Measurements from ENCODE around the gene NRP1. TPM values are rescaled to one million over a fixed set of nuclear protein-coding genes. Genes with fewer than 3 reads are reported as not detected.

The NRP1 gene
- total RNA-seq, 1 donor from 2014 or later: 122 TPM

DNA sequence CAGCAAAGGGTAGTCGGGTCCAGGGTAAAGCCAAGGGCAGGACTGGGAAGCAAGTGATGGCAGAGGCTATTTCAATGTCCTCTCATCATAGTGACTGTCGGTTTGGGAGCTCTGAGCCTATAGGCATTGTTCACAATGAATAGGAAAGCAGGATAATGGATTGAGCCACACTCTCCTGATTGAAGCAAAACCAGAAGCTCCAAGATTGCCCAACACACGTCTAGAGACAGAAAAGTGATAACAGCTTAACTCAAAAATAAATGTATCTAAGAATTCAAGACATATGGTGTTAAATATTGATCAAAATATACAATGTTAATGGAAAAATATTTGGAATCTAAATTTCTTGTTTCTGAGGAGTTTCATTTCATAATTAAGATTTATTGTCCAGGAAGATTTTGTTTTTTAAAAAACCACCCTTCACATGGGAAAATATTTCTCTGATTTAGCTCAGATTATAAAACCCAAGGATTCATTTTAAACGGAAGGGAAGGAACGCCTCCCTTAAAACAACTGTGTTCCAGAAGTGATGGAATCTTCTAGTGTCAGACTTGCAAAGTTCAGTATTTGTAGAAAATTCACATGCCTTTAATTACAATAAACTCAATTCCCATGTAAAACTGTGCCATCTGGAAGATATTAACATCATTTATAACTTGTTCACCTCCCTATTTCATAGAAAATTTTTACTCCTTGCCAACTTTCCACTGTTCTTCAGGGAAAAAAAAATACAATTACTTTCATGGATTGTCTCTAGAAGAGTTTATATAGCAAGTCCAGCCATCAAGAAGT is 54.5 kb downstream of the NRP1 start:
- no peaks in the 10 kb centered on the region for H3K27me3 ChIP-seq
- no peak overlapping the region for H3K4me3 ChIP-seq
- intact Hi-C loops (cut with DNase I): no loop called here
- no peaks in the 10 kb centered on the region for H3K9me3 ChIP-seq
- no peak for DNase-seq (ENCODE audit: low spot score in 2 of 2)
- H3K27ac ChIP-seq: peak overlapping the region in 1 of 2 donors; percentile 55
- H3K36me3 ChIP-seq: no peaks in the 10 kb centered on the region
- no peak for TF ChIP-seq CTCF (IDR thresholded peaks at IDR 0.05)
- H3K4me1 ChIP-seq: peaks cover 0 to 19% of the 10 kb centered on the region in 2 donors

DNA sequence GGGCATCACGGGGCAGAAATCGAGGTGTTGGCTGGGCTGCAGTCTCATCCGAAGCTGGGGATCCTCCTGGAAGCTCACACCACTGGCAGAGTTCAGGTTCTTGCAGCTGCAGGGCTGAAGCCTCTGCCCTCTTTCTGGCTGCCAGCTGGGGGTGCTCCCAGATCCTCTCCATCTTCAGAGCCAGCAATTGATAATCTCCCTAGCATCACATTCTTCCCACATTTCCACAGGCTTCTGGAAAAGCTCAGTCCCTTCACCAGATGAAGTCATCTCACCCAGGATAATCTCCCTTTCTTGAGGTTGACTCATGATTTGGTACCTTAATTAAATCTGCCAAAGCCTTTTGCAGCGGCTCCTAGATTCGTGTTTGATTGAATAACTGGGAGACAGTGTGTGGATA is 55.2 kb downstream of the NRP1 start:
- Histone ChIP-seq H3K27me3 (no peaks in the 10 kb centered on the region), H3K4me3 (no peak overlapping the region), H3K36me3 (no peaks in the 10 kb centered on the region), H3K9me3 (no peaks in the 10 kb centered on the region), H3K27ac (peak overlapping the region in 1 of 2 donors; percentile 55), H3K4me1 (peaks cover 0 to 18% of the 10 kb centered on the region in 2 donors)
- TF ChIP-seq CTCF (IDR thresholded peaks at IDR 0.05): no peak
- intact Hi-C loops (cut with DNase I): no loop called here
- no peak for DNase-seq (ENCODE audit: low spot score in 2 of 2)

DNA sequence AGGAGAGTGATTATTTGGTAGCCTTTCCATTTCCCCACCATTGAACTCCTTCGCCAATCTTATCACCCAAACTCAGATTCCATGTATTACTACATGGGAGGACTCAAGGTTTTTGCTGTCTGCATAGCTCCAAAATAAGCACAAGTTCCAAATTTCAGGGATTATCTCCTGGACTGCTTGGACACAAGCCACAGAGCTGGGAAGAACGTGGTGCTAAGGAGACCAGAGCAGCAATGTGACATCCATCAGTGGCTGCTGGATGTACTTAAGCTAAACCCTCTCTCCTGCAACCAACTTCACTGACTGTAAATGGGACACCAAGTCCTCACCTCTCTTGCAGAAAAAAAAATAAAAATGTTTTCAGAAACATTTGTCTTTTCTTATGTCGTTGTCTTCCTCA is 56.3 kb downstream of the NRP1 start:
- no peaks in the 10 kb centered on the region for H3K27me3 ChIP-seq
- peaks cover 0 to 22% of the 10 kb centered on the region in 2 donors for H3K4me1 ChIP-seq
- no peak for DNase-seq (ENCODE audit: low spot score in 2 of 2)
- no peak overlapping the region for H3K27ac ChIP-seq
- no peak overlapping the region for H3K4me3 ChIP-seq
- H3K36me3 ChIP-seq: no peaks in the 10 kb centered on the region
- no peaks in the 10 kb centered on the region for H3K9me3 ChIP-seq
- no peak for TF ChIP-seq CTCF (IDR thresholded peaks at IDR 0.05)
- intact Hi-C loops (cut with DNase I): no loop called here

DNA sequence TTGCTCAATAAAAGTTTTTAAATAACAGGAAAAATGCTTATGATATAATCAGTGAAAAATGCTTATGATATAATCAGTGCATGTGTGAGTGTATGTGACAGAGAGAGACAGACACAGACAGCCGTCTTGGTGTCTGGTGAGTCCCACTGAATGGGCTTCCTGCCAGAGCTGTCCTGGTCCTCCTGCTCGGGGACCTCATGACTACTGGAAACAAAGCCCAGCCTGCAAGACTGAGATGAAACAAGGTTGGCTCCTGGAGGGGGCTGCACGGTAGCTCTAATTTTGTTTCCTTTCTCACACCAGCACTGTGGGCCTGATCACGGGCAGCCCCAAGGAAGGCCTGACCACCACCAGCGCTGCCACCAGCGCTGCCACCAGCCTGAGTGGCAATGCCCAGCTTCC is 57.3 kb downstream of the NRP1 start:
- Histone ChIP-seq H3K9me3 (no peaks in the 10 kb centered on the region), H3K27me3 (no peaks in the 10 kb centered on the region), H3K36me3 (no peaks in the 10 kb centered on the region), H3K27ac (peak overlapping the region; percentile 55), H3K4me1 (peaks cover 0 to 29% of the 10 kb centered on the region in 2 donors), H3K4me3 (no peak overlapping the region)
- no peak for TF ChIP-seq CTCF (IDR thresholded peaks at IDR 0.05)
- DNase-seq (ENCODE audit: low spot score in 2 of 2): peak in 1 of 2 donors; percentile 82
- intact Hi-C loops (cut with DNase I): no loop called here

GRCh38 chr10:33276282-33276923 is 58.1 kb downstream of the NRP1 start:
- intact Hi-C loops (cut with DNase I): no loop called here
- no peak for TF ChIP-seq CTCF (IDR thresholded peaks at IDR 0.05)
- no peak overlapping the region for H3K4me3 ChIP-seq
- H3K9me3 ChIP-seq: no peaks in the 10 kb centered on the region
- peak overlapping the region; percentile 55 for H3K27ac ChIP-seq
- H3K27me3 ChIP-seq: no peaks in the 10 kb centered on the region
- no peaks in the 10 kb centered on the region for H3K36me3 ChIP-seq
- H3K4me1 ChIP-seq: peaks cover 0 to 33% of the 10 kb centered on the region in 2 donors
- DNase-seq (ENCODE audit: low spot score in 2 of 2): no peak
